Neural cell (in vitro differentiated cells): Measurements from ENCODE around the gene CUTC. TPM values are rescaled to one million over a fixed set of nuclear protein-coding genes. Genes with fewer than 3 reads are reported as not detected.
"Not testable (repeated sequence)": the region's sequence is repeated elsewhere in the genome, so short reads cannot be mapped to it uniquely, and the experiment has no call there.

Experiments used
- H2AFZ ChIP-seq: fragments of 200-600, 300-800 bp; sonication (generic), shearing (Covaris generic); 2 replicates; pipeline ENCODE4 v1.6.0; 2014; ENCODE audit warnings: low read depth, mild to moderate bottlenecking, antibody characterized with exemption, low read length, moderate library complexity
- H3F3A ChIP-seq: fragments of 200-600 bp; shearing (Covaris generic); 2 replicates; pipeline ENCODE4 v1.6.1; 2016; ENCODE audit warnings: mild to moderate bottlenecking, moderate library complexity, mixed read lengths, antibody characterized with exemption, low read length; ENCODE audit not compliant: insufficient read depth, poor library complexity, severe bottlenecking
- H3K27ac ChIP-seq: fragments of 200-600, 300-800 bp; sonication (generic), shearing (Covaris generic); 2 replicates; pipeline ENCODE4 v1.5.1; 2014; ENCODE audit warnings: mild to moderate bottlenecking, low read length, moderate library complexity
- H3K27me3 ChIP-seq: fragments of 300-800, 200-600 bp; sonication (generic), shearing (Covaris generic); 2 replicates; pipeline ENCODE4 v1.6.0; 2014; ENCODE audit warnings: mild to moderate bottlenecking, low read depth, low read length, moderate library complexity; ENCODE audit not compliant: insufficient read depth
- H3K36me3 ChIP-seq: fragments of 300-800, 200-600 bp; sonication (generic), shearing (Covaris generic); 2 replicates; pipeline ENCODE4 v1.5.1; 2014; ENCODE audit warnings: mild to moderate bottlenecking, antibody characterized with exemption, low read length, moderate library complexity; ENCODE audit not compliant: insufficient read depth
- H3K4me2 ChIP-seq: fragments of 300-800, 200-600 bp; sonication (generic), shearing (Covaris generic); 2 replicates; pipeline ENCODE4 v1.6.0; 2014; ENCODE audit warnings: mild to moderate bottlenecking, low read length
- H3K4me3 ChIP-seq: fragments of 300-800, 200-600 bp; sonication (generic), shearing (Covaris generic); 2 replicates; pipeline ENCODE4 v1.5.1; 2014; ENCODE audit warnings: mild to moderate bottlenecking, low read length, moderate library complexity
- H3K79me2 ChIP-seq: fragments of 200-600 bp; shearing (Covaris generic); replicated peaks from 2 replicates; pipeline ENCODE4 v1.6.0; 2014; ENCODE audit warnings: mild to moderate bottlenecking, low read length, moderate library complexity; ENCODE audit not compliant: insufficient read depth
- H3K9ac ChIP-seq: fragments of 300-800, 200-600 bp; sonication (generic), shearing (Covaris generic); 2 replicates; pipeline ENCODE4 v1.6.1; 2016; ENCODE audit warnings: mild to moderate bottlenecking, low read length, mixed read lengths
- H3K9me2 ChIP-seq: fragments of 200-600 bp; shearing (Covaris generic); 2 replicates; pipeline ENCODE4 v1.6.1; 2016; ENCODE audit warnings: mild to moderate bottlenecking, low read length, mixed read lengths; ENCODE audit not compliant: insufficient read depth
- H3K9me3 ChIP-seq: fragments of 200-600, 300-800 bp; sonication (generic), shearing (Covaris generic); 2 replicates; pipeline ENCODE4 v1.6.1; 2016; ENCODE audit warnings: mild to moderate bottlenecking, mixed run types, low read length, moderate library complexity, mixed read lengths
- H4K20me1 ChIP-seq: fragments of 200-600 bp; shearing (Covaris generic); 2 replicates; pipeline ENCODE4 v1.6.1; 2016; ENCODE audit warnings: mild to moderate bottlenecking, mixed run types; ENCODE audit not compliant: insufficient read depth
- EP300 ChIP-seq: fragments of 450-650 bp; conservative IDR thresholded peaks from 2 replicates; pipeline ENCODE4 v1.6.1; 2014; ENCODE audit warnings: antibody characterized with exemption, mild to moderate bottlenecking, moderate library complexity; ENCODE audit not compliant: poor library complexity, severe bottlenecking
- EZH2 ChIP-seq: fragments of 200-600, 300-800 bp; shearing (Covaris generic), sonication (generic); IDR thresholded peaks from 2 replicates; pipeline ENCODE4 v1.6.1; 2014; ENCODE audit warnings: antibody characterized with exemption, low read length, borderline replicate concordance, mild to moderate bottlenecking; ENCODE audit not compliant: insufficient read depth, poor library complexity, severe bottlenecking
- MXI1 ChIP-seq: fragments of 450-650 bp; conservative IDR thresholded peaks from 2 replicates; pipeline ENCODE4 v1.6.1; 2014; ENCODE audit warnings: antibody characterized with exemption, mild to moderate bottlenecking; ENCODE audit not compliant: poor library complexity, severe bottlenecking
- POLR2AphosphoS5 ChIP-seq: IDR thresholded peaks from 2 replicates; pipeline ENCODE4 v1.6.1; 2012
- RAD21 ChIP-seq: fragments of 450-650 bp; conservative IDR thresholded peaks from 2 replicates; pipeline ENCODE4 v1.6.1; 2014; ENCODE audit warnings: antibody characterized with exemption, mild to moderate bottlenecking, moderate library complexity
- SMC3 ChIP-seq: fragments of 450-650 bp; conservative IDR thresholded peaks from 2 replicates; pipeline ENCODE4 v1.6.1; 2014; ENCODE audit warnings: antibody characterized with exemption, mild to moderate bottlenecking, moderate library complexity; ENCODE audit not compliant: poor library complexity
- TAF1 ChIP-seq: IDR thresholded peaks from 2 replicates; pipeline ENCODE4 v1.6.1; 2012; ENCODE audit warnings: low read depth
- polyA plus RNA-seq: library from polyadenylated mRNA; depleted of rRNA; stranded (reverse); fragments of >200 nt; gene quantifications from 2 replicates; pipeline ENCODE4 v1.2.3, GENCODE V29; 2014
- TF ChIP-seq, protein P1 (sequence below): fragments of 450-650 bp; IDR thresholded peaks from 2 replicates; pipeline ENCODE4 v1.5.1; 2014; ENCODE audit warnings: antibody characterized with exemption, mild to moderate bottlenecking, moderate library complexity; ENCODE audit not compliant: poor library complexity, severe bottlenecking
- TF ChIP-seq, protein P2 (sequence below): IDR thresholded peaks from 2 replicates; pipeline ENCODE4 v1.6.1; 2012; ENCODE audit warnings: borderline replicate concordance

CUTC gene
- polyA plus RNA-seq, 1 donor from 2014 or later, result 26.2 TPM

GRCh38 chr10:99746166-99746565 is 14.1 kb downstream of the CUTC start:
- H2AFZ ChIP-seq, H3K36me3 ChIP-seq, H3K27ac ChIP-seq, H4K20me1 ChIP-seq, H3K4me3 ChIP-seq, H3K27me3 ChIP-seq, H3K9me3 ChIP-seq, H3F3A ChIP-seq, H3K9me2 ChIP-seq, H3K4me2 ChIP-seq, H3K79me2 ChIP-seq, H3K9ac ChIP-seq: not testable (repeated sequence)

- Histone ChIP-seq H3K9ac (no peak overlapping the region), H3K4me2 (no peak overlapping the region), H3K9me3 (no peaks in the 10 kb centered on the region), H4K20me1 (no peaks in the 10 kb centered on the region), H3K4me3 (no peak overlapping the region), H3K9me2 (no peaks in the 10 kb centered on the region), H2AFZ (no peak overlapping the region), H3K27ac (no peak overlapping the region), H3K79me2 (no peaks in the 10 kb centered on the region), H3F3A (no peaks in the 10 kb centered on the region), H3K27me3 (no peaks in the 10 kb centered on the region), H3K36me3 (no peaks in the 10 kb centered on the region)
- TF ChIP-seq SMC3 (no peak), POLR2AphosphoS5 (no peak), MXI1 (no peak), EZH2 (no peak), TAF1 (no peak), EP300 (no peak), RAD21 (no peak)
- TF ChIP-seq, protein P1, sequence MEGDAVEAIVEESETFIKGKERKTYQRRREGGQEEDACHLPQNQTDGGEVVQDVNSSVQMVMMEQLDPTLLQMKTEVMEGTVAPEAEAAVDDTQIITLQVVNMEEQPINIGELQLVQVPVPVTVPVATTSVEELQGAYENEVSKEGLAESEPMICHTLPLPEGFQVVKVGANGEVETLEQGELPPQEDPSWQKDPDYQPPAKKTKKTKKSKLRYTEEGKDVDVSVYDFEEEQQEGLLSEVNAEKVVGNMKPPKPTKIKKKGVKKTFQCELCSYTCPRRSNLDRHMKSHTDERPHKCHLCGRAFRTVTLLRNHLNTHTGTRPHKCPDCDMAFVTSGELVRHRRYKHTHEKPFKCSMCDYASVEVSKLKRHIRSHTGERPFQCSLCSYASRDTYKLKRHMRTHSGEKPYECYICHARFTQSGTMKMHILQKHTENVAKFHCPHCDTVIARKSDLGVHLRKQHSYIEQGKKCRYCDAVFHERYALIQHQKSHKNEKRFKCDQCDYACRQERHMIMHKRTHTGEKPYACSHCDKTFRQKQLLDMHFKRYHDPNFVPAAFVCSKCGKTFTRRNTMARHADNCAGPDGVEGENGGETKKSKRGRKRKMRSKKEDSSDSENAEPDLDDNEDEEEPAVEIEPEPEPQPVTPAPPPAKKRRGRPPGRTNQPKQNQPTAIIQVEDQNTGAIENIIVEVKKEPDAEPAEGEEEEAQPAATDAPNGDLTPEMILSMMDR, result no peak
- TF ChIP-seq, protein P2, sequence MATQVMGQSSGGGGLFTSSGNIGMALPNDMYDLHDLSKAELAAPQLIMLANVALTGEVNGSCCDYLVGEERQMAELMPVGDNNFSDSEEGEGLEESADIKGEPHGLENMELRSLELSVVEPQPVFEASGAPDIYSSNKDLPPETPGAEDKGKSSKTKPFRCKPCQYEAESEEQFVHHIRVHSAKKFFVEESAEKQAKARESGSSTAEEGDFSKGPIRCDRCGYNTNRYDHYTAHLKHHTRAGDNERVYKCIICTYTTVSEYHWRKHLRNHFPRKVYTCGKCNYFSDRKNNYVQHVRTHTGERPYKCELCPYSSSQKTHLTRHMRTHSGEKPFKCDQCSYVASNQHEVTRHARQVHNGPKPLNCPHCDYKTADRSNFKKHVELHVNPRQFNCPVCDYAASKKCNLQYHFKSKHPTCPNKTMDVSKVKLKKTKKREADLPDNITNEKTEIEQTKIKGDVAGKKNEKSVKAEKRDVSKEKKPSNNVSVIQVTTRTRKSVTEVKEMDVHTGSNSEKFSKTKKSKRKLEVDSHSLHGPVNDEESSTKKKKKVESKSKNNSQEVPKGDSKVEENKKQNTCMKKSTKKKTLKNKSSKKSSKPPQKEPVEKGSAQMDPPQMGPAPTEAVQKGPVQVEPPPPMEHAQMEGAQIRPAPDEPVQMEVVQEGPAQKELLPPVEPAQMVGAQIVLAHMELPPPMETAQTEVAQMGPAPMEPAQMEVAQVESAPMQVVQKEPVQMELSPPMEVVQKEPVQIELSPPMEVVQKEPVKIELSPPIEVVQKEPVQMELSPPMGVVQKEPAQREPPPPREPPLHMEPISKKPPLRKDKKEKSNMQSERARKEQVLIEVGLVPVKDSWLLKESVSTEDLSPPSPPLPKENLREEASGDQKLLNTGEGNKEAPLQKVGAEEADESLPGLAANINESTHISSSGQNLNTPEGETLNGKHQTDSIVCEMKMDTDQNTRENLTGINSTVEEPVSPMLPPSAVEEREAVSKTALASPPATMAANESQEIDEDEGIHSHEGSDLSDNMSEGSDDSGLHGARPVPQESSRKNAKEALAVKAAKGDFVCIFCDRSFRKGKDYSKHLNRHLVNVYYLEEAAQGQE, result no peak
Measured at GRCh38 chr10:99748823-99749451, 16.9 kb downstream of the CUTC start.

DNA sequence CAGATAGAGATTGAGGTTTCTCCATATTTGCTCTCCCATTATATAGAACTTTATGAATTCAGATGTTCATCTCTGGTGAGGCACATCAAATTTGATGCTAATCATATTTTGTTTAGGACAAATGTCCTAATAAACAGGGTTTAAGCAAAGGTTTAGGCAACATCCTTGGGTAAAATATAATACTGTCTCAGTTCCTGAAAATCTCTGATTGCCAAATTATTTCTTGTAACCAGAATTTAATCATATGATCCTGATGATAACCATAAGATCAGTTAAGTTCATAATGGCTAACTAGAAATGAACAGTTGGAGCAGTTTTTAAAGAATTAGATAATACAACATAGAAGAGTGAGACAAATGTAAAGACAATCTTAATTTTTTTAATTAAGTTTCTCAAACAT is 18.6 kb downstream of the CUTC start:
- Histone ChIP-seq H3K9me2 (no peaks in the 10 kb centered on the region), H3K27me3 (no peaks in the 10 kb centered on the region), H3K27ac (no peak overlapping the region), H3K9me3 (no peaks in the 10 kb centered on the region), H3K9ac (no peak overlapping the region), H3F3A (no peaks in the 10 kb centered on the region), H3K4me3 (no peak overlapping the region), H3K4me2 (no peak overlapping the region), H3K36me3 (no peaks in the 10 kb centered on the region), H2AFZ (no peak overlapping the region), H4K20me1 (no peaks in the 10 kb centered on the region), H3K79me2 (no peaks in the 10 kb centered on the region)
- TF ChIP-seq TAF1 (no peak), RAD21 (no peak), POLR2AphosphoS5 (no peak), EP300 (no peak), SMC3 (no peak), EZH2 (no peak), MXI1 (no peak)
- TF ChIP-seq, protein P2, result no peak
- TF ChIP-seq, protein P1, result no peak
